A673 (cell line): Measurements from ENCODE around the gene BRI3BP. TPM values are rescaled to one million over a fixed set of nuclear protein-coding genes. Genes with fewer than 3 reads are reported as not detected.

ENCODE experiments used
- BruUV-seq: library from RNA; stranded (reverse); fragments of 400-500 nt; replicated peaks from 2 replicates; lab custom pipeline; 2021; lab: Mats Ljungman, UMichigan
- CTCF ChIA-PET: fragments of 300-600 bp; sonication (Branson Sonifier 250); formaldehyde crosslinking; loops from one replicate; lab custom pipeline; 2022; ENCODE audit warnings: antibody characterized with exemption; lab: Charles Lee
- POLR2A ChIA-PET: fragments of 300-600 bp; sonication (Branson Sonifier 250); formaldehyde crosslinking; loops from one replicate; lab custom pipeline; 2022; ENCODE audit warnings: antibody characterized with exemption; ENCODE audit not compliant: low non-redundant PET; lab: Charles Lee
- DNase-seq: peaks from one replicate; pipeline ENCODE4 v3.0.0-alpha.2; 2015; ENCODE audit warnings: low spot score
- H3K27ac ChIP-seq: fragments of 200-600 bp; sonication (generic); 2 replicates; pipeline ENCODE4 v1.5.1; 2016; ENCODE audit warnings: mixed run types, low read depth, mild to moderate bottlenecking, mixed read lengths, antibody characterized with exemption, low read length; ENCODE audit not compliant: poor library complexity, severe bottlenecking
- H3K27me3 ChIP-seq: fragments of 200-600 bp; sonication (generic); replicated peaks from 2 replicates; pipeline ENCODE4 v1.6.1; 2017; ENCODE audit warnings: mixed run types, low read depth, mild to moderate bottlenecking, mixed read lengths, antibody characterized with exemption, low read length; ENCODE audit not compliant: insufficient read depth, poor library complexity
- H3K36me3 ChIP-seq: fragments of 200-600 bp; sonication (generic); 2 replicates; pipeline ENCODE4 v1.6.1; 2016; ENCODE audit warnings: mixed run types, mild to moderate bottlenecking, mixed read lengths, antibody characterized with exemption, low read length; ENCODE audit not compliant: insufficient read depth, poor library complexity, severe bottlenecking
- H3K4me1 ChIP-seq: fragments of 200-600 bp; sonication (generic); 2 replicates; pipeline ENCODE4 v1.6.1; 2017; ENCODE audit warnings: mixed run types, mild to moderate bottlenecking, mixed read lengths, antibody characterized with exemption, low read length; ENCODE audit not compliant: insufficient read depth, poor library complexity, severe bottlenecking
- H3K4me3 ChIP-seq: fragments of 200-600 bp; sonication (generic); 2 replicates; pipeline ENCODE4 v1.5.1; 2016; ENCODE audit warnings: low read depth, mixed run types, mild to moderate bottlenecking, mixed read lengths, low read length; ENCODE audit not compliant: poor library complexity, severe bottlenecking
- H3K9me3 ChIP-seq: fragments of 200-600 bp; sonication (generic); 2 replicates; pipeline ENCODE4 v1.6.1; 2016; ENCODE audit warnings: mixed run types, low read depth, mild to moderate bottlenecking, mixed read lengths, antibody characterized with exemption, low read length; ENCODE audit not compliant: poor library complexity, severe bottlenecking
- CTCF ChIP-seq: fragments of 300-800, 200-600 bp; sonication (generic); conservative IDR thresholded peaks from 2 replicates; pipeline ENCODE4 v1.5.1; 2017; ENCODE audit warnings: low read depth, mild to moderate bottlenecking, antibody characterized with exemption, low read length, moderate library complexity, mixed read lengths
- EZH2 ChIP-seq: fragments of 200-600 bp; sonication (generic); IDR thresholded peaks from 2 replicates; pipeline ENCODE4 v1.6.1; 2017; ENCODE audit warnings: borderline replicate concordance, low read depth, mild to moderate bottlenecking, mixed read lengths, antibody characterized with exemption, low read length; ENCODE audit not compliant: poor library complexity, severe bottlenecking
- intact Hi-C: fragments of 100-400 bp; cut with micrococcal nuclease; formaldehyde crosslinking; loops from one replicate; pipeline ENCODE4 v1.10.0; 2022; ENCODE audit not compliant: unreplicated experiment
- total RNA-seq: library from RNA; stranded (reverse); gene quantifications from 2 replicates; pipeline ENCODE4 v1.2.3, GENCODE V29; 2021

Gene BRI3BP
- total RNA-seq, 1 experiment from 2014 or later = 26.0 TPM

- Histone ChIP-seq H3K27me3 (no peaks in the 10 kb centered on the region), H3K36me3 (peaks cover 6% of the 10 kb centered on the region), H3K4me1 (peaks cover 11% of the 10 kb centered on the region), H3K27ac (no peak overlapping the region), H3K4me3 (no peak overlapping the region), H3K9me3 (no peaks in the 10 kb centered on the region)
- no TSS peak for BruUV-seq
- CTCF ChIA-PET = no interaction called here
- no peak for DNase-seq
- intact Hi-C loops = no loop called here
- no peak for TF ChIP-seq CTCF
- TF ChIP-seq EZH2 = no peak
- POLR2A ChIA-PET = no interaction called here
These were observed 85.6 kb downstream of the BRI3BP start for GRCh38 chr12:125079084-125079483.

- H3K4me3 ChIP-seq = no peak overlapping the region
- intact Hi-C loops = no loop called here
- no peaks in the 10 kb centered on the region for H3K9me3 ChIP-seq
- H3K4me1 ChIP-seq = peaks cover 11% of the 10 kb centered on the region
- peak; percentile 81 for DNase-seq
- no TSS peak for BruUV-seq
- TF ChIP-seq CTCF (no peak), EZH2 (no peak)
- POLR2A ChIA-PET = interaction anchor here (0.6 kb wide), 1 partner anchor 31 kb away, joined by 3 read pairs; no protein-coding TSS in a partner anchor
- CTCF ChIA-PET = no interaction called here
- peak overlapping the region; percentile 74 for H3K27ac ChIP-seq
- H3K27me3 ChIP-seq = no peaks in the 10 kb centered on the region
- H3K36me3 ChIP-seq = peaks cover 6% of the 10 kb centered on the region
These were observed 86.5 kb downstream of the BRI3BP start for GRCh38 chr12:125079648-125080645.

Other genes starting within 250 kb of the BRI3BP start
- gene SCARB1, start 129.8 kb upstream of the BRI3BP start, total RNA-seq = 61.5 and 74.6 TPM in 2 replicates
- 965 and 1,053 TPM in 2 replicates for gene UBC, start 79.0 kb upstream of the BRI3BP start, total RNA-seq
- gene DHX37, start 4.5 kb upstream of the BRI3BP start, total RNA-seq = 43.9 and 57.4 TPM in 2 replicates
- 20.1 and 24.8 TPM in 2 replicates for gene AACS, start 71.8 kb downstream of the BRI3BP start, total RNA-seq
- gene TMEM132B, start 192.7 kb downstream of the BRI3BP start, total RNA-seq = 13.3 and 17.5 TPM in 2 replicates